ENCODE measurements around the gene ZDHHC15. TPM values are rescaled to one million over a fixed set of nuclear protein-coding genes. Genes with fewer than 3 reads are reported as not detected.
"Not testable (repeated sequence)": the region's sequence is repeated elsewhere in the genome, so short reads cannot be mapped to it uniquely, and the experiment has no call there.

The ZDHHC15 gene
- total RNA-seq, 1 experiment from 2014 or later, result not detected

GRCh38 chrX:75361788-75362187 is 161.0 kb downstream of the ZDHHC15 start:
- intact Hi-C loops (cut with micrococcal nuclease; ENCODE audit: unreplicated experiment), result no loop called here

GRCh38 chrX:75348601-75349000 is 174.2 kb downstream of the ZDHHC15 start:
- H3K9me3 Mint-ChIP-seq (ENCODE audit: low read depth, unreplicated experiment), result peaks cover 16% of the 10 kb centered on the region
- DNase-seq; H3K36me3 Mint-ChIP-seq (ENCODE audit: insufficient read depth, unreplicated experiment); H3K4me1 Mint-ChIP-seq (ENCODE audit: low read depth, unreplicated experiment); H3K27me3 Mint-ChIP-seq (ENCODE audit: unreplicated experiment); H3K27ac Mint-ChIP-seq (ENCODE audit: unreplicated experiment); CTCF ChIA-PET; H3K4me3 Mint-ChIP-seq (ENCODE audit: low read depth, unreplicated experiment); BruUV-seq (replicated peaks); intact Hi-C loops (cut with micrococcal nuclease; ENCODE audit: unreplicated experiment): not testable (repeated sequence)

More at GRCh38 chrX:75361788-75362187, 161.0 kb downstream of the ZDHHC15 start:
- Mint-ChIP-seq H3K4me3 (ENCODE audit: low read depth, unreplicated experiment) (no peak overlapping the region), H3K27ac (ENCODE audit: unreplicated experiment) (no peak overlapping the region), H3K27me3 (ENCODE audit: unreplicated experiment) (no peaks in the 10 kb centered on the region), H3K4me1 (ENCODE audit: low read depth, unreplicated experiment) (no peaks in the 10 kb centered on the region), H3K36me3 (ENCODE audit: insufficient read depth, unreplicated experiment) (no peaks in the 10 kb centered on the region), H3K9me3 (ENCODE audit: low read depth, unreplicated experiment) (no peaks in the 10 kb centered on the region)
- CTCF ChIA-PET, result no interaction called here
- no peak for DNase-seq
- BruUV-seq (replicated peaks), result no TSS peak
- TF ChIP-seq CTCF (IDR thresholded peaks at IDR 0.05; ENCODE audit: unreplicated experiment), result no peak

GRCh38 chrX:75337525-75337924 is 185.3 kb downstream of the ZDHHC15 start:
- Mint-ChIP-seq H3K27ac (ENCODE audit: unreplicated experiment) (no peak overlapping the region), H3K9me3 (ENCODE audit: low read depth, unreplicated experiment) (peaks cover 3% of the 10 kb centered on the region), H3K4me3 (ENCODE audit: low read depth, unreplicated experiment) (no peak overlapping the region), H3K27me3 (ENCODE audit: unreplicated experiment) (no peaks in the 10 kb centered on the region), H3K4me1 (ENCODE audit: low read depth, unreplicated experiment) (no peaks in the 10 kb centered on the region), H3K36me3 (ENCODE audit: insufficient read depth, unreplicated experiment) (no peaks in the 10 kb centered on the region)
- CTCF ChIA-PET, result no interaction called here
- intact Hi-C loops (cut with micrococcal nuclease; ENCODE audit: unreplicated experiment), result no loop called here
- DNase-seq, result no peak
- TF ChIP-seq CTCF (IDR thresholded peaks at IDR 0.05; ENCODE audit: unreplicated experiment), result no peak
- no TSS peak for BruUV-seq (replicated peaks)

GRCh38 chrX:75335127-75335458 is 187.7 kb downstream of the ZDHHC15 start:
- intact Hi-C loops (cut with micrococcal nuclease; ENCODE audit: unreplicated experiment), result no loop called here

GRCh38 chrX:75334407-75335126 is 188.3 kb downstream of the ZDHHC15 start:
- H3K27ac Mint-ChIP-seq (ENCODE audit: unreplicated experiment); DNase-seq; CTCF ChIA-PET; H3K4me1 Mint-ChIP-seq (ENCODE audit: low read depth, unreplicated experiment); H3K4me3 Mint-ChIP-seq (ENCODE audit: low read depth, unreplicated experiment); H3K27me3 Mint-ChIP-seq (ENCODE audit: unreplicated experiment); intact Hi-C loops (cut with micrococcal nuclease; ENCODE audit: unreplicated experiment); H3K9me3 Mint-ChIP-seq (ENCODE audit: low read depth, unreplicated experiment); H3K36me3 Mint-ChIP-seq (ENCODE audit: insufficient read depth, unreplicated experiment); BruUV-seq (replicated peaks): not testable (repeated sequence)

More at GRCh38 chrX:75335127-75335458, 187.7 kb downstream of the ZDHHC15 start:
- no peaks in the 10 kb centered on the region for H3K36me3 Mint-ChIP-seq (ENCODE audit: insufficient read depth, unreplicated experiment)
- no peak for DNase-seq
- no TSS peak for BruUV-seq (replicated peaks)
- no peaks in the 10 kb centered on the region for H3K27me3 Mint-ChIP-seq (ENCODE audit: unreplicated experiment)
- H3K4me1 Mint-ChIP-seq (ENCODE audit: low read depth, unreplicated experiment), result no peaks in the 10 kb centered on the region
- H3K9me3 Mint-ChIP-seq (ENCODE audit: low read depth, unreplicated experiment), result peaks cover 7% of the 10 kb centered on the region
- CTCF ChIA-PET, result no interaction called here
- no peak for TF ChIP-seq CTCF (IDR thresholded peaks at IDR 0.05; ENCODE audit: unreplicated experiment)
- no peak overlapping the region for H3K4me3 Mint-ChIP-seq (ENCODE audit: low read depth, unreplicated experiment)
- H3K27ac Mint-ChIP-seq (ENCODE audit: unreplicated experiment), result no peak overlapping the region
